ENCODE results near the gene CCRL2.
"Not testable (repeated sequence)": the region's sequence is repeated elsewhere in the genome, so short reads cannot be mapped to it uniquely, and the experiment has no call there.

DNA sequence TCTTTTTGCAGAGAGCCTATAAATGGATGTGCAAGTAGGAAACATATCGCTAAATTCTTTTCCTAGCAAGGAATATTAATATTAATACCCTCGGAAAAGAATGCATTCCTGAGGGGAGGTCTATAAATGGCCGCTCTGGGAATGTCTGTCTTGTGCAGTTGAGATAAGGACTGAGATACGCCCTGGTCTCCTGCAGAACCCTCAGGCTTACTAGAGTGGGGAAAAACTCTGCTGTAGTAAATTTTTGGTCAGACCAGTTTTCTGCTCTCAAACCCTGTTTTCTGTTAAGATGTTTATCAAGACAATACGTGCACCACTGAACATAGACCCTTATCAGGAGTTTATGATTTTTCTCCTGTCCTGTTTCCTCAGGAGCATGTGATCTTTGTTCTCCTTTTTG lies 24.8 kb downstream of the CCRL2 start:
- TF ChIP-seq, protein P1, sequence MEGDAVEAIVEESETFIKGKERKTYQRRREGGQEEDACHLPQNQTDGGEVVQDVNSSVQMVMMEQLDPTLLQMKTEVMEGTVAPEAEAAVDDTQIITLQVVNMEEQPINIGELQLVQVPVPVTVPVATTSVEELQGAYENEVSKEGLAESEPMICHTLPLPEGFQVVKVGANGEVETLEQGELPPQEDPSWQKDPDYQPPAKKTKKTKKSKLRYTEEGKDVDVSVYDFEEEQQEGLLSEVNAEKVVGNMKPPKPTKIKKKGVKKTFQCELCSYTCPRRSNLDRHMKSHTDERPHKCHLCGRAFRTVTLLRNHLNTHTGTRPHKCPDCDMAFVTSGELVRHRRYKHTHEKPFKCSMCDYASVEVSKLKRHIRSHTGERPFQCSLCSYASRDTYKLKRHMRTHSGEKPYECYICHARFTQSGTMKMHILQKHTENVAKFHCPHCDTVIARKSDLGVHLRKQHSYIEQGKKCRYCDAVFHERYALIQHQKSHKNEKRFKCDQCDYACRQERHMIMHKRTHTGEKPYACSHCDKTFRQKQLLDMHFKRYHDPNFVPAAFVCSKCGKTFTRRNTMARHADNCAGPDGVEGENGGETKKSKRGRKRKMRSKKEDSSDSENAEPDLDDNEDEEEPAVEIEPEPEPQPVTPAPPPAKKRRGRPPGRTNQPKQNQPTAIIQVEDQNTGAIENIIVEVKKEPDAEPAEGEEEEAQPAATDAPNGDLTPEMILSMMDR (conservative IDR thresholded peaks at IDR 0.05 in 1 of 2, IDR thresholded peaks at IDR 0.05 in 1 of 2; ENCODE audit: low read depth in 1 of 2, low read length in 2 of 2), result not testable (repeated sequence)
- not testable (repeated sequence) for TF ChIP-seq EZH2 (IDR thresholded peaks at IDR 0.05; ENCODE audit: low read length, missing control alignments)
